Stimulated activated CD8-positive, alpha-beta memory T cell treated with anti-CD3 and anti-CD28 coated beads, Interleukin-12 subunit alpha, Interleukin-12 subunit beta, amount 100 ng/mL, for 24 hours (primary cell): ENCODE data around the gene NAT16.
"Not testable (repeated sequence)": the region's sequence is repeated elsewhere in the genome, so short reads cannot be mapped to it uniquely, and the experiment has no call there.

Source experiments
- DNase-seq: peaks from one replicate; pipeline ENCODE4 v3.0.0-alpha.2; 2020; ENCODE audit errors: extremely low read depth

Gene NAT16

DNA sequence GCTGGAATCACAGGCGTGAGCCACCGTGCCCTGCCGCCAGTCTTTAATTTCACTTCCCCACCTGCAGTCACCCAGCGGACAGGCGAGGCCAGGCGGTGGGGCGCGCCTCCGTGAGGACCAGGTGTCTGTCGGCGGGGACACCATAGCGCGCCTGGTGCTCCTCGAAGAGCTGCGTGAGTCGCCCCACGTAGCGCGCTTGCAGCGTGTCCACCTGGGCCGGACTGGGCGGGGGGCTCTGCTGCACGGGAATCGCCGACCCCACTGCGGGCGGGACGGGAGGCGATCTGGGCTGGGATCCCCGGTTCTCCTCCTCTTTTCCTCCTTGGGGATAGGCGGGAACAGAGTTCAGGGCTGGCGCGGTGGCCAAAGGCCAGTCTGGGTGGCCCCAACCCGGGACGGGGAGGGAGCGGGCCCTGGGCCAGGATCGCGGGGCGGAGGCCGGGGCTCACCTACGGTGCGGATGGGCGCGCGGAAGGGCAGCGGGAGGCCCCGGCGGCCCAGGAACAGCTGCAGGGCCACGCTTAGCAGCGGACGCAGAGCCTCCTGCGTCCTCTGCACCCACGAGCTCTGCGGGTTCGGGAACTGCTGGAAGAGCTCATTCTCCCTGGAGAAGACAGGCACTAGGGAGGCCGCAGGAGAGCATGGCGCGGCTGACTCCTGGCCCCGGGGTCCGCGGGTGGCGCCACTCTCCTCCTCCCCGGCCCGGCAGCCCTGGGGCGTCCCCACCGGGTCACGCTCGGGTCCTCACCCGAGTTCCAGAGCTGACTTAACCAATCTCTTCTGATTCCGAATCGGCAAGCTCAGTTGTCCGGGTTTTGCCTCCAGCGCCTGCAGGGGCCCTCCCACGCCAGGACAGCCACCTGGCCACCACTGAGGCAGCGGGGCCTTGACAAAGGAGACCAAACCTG, 21.9 kb upstream of the NAT16 start:
- DNase-seq: no peak

- DNase-seq: no peak
Observed at GRCh38 chr7:101200862-101201599, 20.9 kb upstream of the NAT16 start, which contains the start of gene MOGAT3. TSS of gene MOGAT3 (minus strand) at chr7:101201036. CDS start at chr7:101200854, 182 bp downstream.

- no peak for DNase-seq
Observed at GRCh38 chr7:101200504-101200861, 20.4 kb upstream of the NAT16 start.

DNA sequence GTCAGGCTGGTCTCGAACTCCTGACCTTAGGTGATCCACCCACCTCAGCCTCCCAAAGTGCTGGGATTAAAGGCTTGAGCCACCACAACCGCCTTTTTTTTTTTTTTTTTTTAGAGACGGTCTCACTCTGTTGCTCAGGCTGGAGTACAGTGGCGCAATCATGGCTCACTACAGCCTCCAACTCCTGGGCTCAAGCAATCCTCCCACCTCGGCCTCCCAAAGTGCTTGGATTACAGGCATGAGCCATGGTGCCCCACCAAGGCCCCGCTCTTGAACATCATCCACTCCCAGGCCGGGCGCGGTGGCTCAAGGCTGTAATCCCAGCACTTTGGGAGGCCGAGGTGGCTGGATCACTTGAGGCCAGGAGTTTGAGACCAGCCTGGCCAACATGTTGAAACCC, 19.4 kb upstream of the NAT16 start:
- not testable (repeated sequence) for DNase-seq

DNA sequence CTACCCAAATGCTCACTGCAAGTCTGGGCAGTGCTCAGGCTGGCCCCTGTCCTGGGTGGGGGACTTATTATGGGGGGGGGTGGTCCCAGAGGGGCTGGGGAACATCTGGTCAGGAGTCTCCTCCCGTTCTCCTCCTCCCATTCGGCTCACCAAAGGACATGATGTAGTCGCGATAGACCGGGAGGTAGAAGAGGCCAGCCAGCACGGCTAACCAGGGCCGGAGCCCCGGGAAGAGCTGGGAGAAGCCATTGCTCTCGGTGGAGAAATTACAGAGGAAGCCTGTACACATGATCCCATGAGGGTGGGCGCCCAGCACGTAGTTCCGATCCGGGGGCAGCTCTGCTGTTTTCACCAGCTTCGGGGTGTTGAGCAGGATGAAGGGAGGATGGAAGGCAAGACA, 18.4 kb upstream of the NAT16 start:
- DNase-seq: no peak

GRCh38 chr7:101197991-101198390, 17.9 kb upstream of the NAT16 start:
- DNase-seq: no peak

- DNase-seq: no peak
Observed at GRCh38 chr7:101195884-101196283, 15.8 kb upstream of the NAT16 start.

GRCh38 chr7:101189109-101189508, 9.0 kb upstream of the NAT16 start:
- DNase-seq: no peak

- no peak for DNase-seq
Observed at GRCh38 chr7:101186844-101187428, 6.8 kb upstream of the NAT16 start.

GRCh38 chr7:101186194-101186593, 6.1 kb upstream of the NAT16 start:
- no peak for DNase-seq

DNA sequence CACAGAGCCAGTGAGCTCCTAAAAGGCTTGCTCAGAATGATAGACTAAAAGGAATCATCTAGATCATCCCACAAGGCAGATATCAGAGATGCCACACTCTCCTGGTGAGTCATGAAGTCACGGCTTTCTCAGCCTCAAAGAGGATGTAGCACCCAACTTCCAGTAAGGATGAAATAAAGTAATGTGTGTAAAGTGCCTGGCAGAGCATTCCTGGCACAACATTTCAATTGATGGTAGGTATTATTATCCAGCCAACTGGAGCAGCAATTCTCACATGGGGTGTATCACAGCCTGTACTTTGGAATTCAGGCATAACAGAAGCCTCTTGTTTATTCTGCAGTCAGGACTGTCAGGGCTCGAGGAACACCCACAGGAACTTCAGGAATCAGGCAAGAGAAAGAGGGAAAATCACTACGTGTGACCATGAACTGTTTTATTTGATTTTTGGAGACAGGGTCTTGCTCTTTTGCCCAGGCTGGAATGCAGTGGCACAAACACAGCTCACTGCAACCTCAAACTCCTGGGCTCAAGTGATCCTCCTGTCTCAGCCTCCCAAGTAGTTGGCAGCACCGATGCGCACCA, 5.3 kb upstream of the NAT16 start:
- no peak for DNase-seq

- DNase-seq: no peak
Observed at GRCh38 chr7:101179713-101180112, 380 bp downstream of the NAT16 start.

GRCh38 chr7:101179117-101179516, 976 bp downstream of the NAT16 start:
- DNase-seq: no peak

DNA sequence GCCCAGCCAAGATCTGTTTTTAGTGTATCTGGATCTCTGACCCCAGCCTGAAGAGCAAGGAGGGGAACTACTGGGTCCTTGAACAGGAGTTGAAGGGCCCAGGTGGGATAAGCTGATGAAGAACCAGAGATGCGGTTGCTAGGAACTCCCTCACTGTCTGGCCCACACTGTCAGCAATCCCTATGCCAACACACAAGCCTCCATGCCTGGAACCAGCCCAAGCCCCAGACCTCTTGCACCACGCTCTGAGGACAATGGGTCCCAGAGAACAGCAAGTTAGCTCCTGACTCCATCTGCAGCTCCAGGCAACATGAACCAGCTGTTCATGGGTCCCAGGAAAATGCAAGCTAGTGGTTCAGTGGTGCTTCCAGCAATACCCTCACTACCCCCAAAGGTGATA, 2.4 kb downstream of the NAT16 start:
- no peak for DNase-seq

DNA sequence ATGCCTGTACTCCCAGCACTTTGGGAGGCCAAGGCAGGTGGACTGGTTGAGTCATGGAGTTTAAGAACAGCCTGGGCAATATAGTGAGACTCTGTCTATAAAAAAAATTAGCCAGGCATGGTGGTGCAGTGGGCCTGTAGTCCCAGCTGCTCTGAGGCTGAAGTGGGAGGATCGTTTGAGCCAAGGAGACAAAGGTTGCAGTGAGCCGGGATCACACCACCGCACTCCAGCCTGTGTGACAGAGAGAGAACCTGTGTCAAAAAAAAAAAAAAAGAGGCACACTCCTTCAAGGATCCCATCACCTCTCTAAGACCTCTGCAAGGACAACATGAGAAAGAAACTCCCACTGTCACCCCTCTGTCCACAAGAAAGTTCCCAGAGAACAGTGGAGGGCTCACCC, 4.4 kb downstream of the NAT16 start:
- no peak for DNase-seq

GRCh38 chr7:101174322-101174854, 5.7 kb downstream of the NAT16 start:
- no peak for DNase-seq

DNA sequence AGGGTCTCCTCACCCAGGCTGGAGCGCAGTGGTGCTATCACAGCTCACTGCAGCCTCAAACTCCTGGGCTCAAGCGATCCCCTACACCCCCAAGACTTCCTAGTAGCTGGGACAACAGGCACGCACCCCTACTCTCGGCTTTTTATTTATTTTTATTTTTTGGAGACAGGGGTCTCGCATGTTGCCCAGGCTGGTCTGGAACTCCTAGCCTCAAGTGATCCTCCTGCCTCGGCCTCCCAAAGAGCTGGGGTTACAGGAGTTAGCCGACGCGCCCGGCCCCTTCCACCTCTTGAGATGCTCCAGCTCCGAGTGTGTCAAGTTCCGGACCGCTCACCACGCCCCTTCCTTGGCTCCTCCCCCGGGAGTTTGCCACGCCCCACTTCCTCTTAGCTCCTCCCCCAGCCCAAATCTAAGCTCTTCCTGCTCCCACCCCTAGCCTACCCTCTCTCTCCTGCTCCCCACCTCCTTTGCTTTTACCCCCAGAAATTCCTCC, 6.3 kb downstream of the NAT16 start:
- DNase-seq: no peak

- DNase-seq: no peak
Observed at GRCh38 chr7:101172854-101173751, 7.0 kb downstream of the NAT16 start.

GRCh38 chr7:101172005-101172853, 7.9 kb downstream of the NAT16 start:
- no peak for DNase-seq

- DNase-seq: no peak
Observed at GRCh38 chr7:101171442-101171837, 8.7 kb downstream of the NAT16 start.
